Measurements from ENCODE around the gene CDC40.

GRCh38 chr6:110196874-110197273, 16.6 kb downstream of the CDC40 start:
- TF ChIP-seq CTCF (IDR thresholded peaks at IDR 0.05) (no peak), POLR2A (IDR thresholded peaks at IDR 0.05) (no peak)
